OCI-LY7 (cell line): ENCODE measurements around the gene CLCN2. TPM values are rescaled to one million over a fixed set of nuclear protein-coding genes. Genes with fewer than 3 reads are reported as not detected.

Experiments used
- Bru-seq: library from RNA; stranded (reverse); fragments of 400-500 nt; gene quantifications from one replicate; lab custom pipeline; 2021; lab: Mats Ljungman, UMichigan
- BruChase-seq, 2 experiments: library from RNA; stranded (reverse); fragments of 400-500 nt; gene quantifications; one replicate each; lab custom pipeline; 2021; lab: Mats Ljungman, UMichigan
- BruUV-seq: library from RNA; stranded (reverse); fragments of 400-500 nt; replicated peaks from 2 replicates; lab custom pipeline; 2021; lab: Mats Ljungman, UMichigan
- CTCF ChIA-PET: fragments of 300-600 bp; sonication (Branson Sonifier 250); formaldehyde crosslinking; loops from one replicate; lab custom pipeline; 2022; ENCODE audit warnings: antibody characterized with exemption; ENCODE audit not compliant: unreplicated experiment; lab: Charles Lee
- POLR2A ChIA-PET: fragments of 300-600 bp; sonication (Branson Sonifier 250); formaldehyde crosslinking; loops from one replicate; lab custom pipeline; 2022; ENCODE audit warnings: antibody characterized with exemption; lab: Charles Lee
- DNase-seq: peaks from one replicate; pipeline ENCODE4 v3.0.0-alpha.2; 2015; ENCODE audit warnings: low spot score
- H2AFZ ChIP-seq: fragments of 200-600 bp; sonication (generic), shearing (Covaris generic); 2 replicates; pipeline ENCODE4 v1.6.1; 2014; ENCODE audit warnings: mild to moderate bottlenecking, antibody characterized with exemption, low read length, moderate library complexity
- H3K27ac ChIP-seq: fragments of 200-600 bp; sonication (generic); 2 replicates; pipeline ENCODE4 v1.5.1; 2014; ENCODE audit warnings: mixed run types, low read depth, mild to moderate bottlenecking, moderate library complexity, low read length, inconsistent platforms; ENCODE audit not compliant: poor library complexity, severe bottlenecking
- H3K36me3 ChIP-seq: fragments of 200-600 bp; sonication (generic); 2 replicates; pipeline ENCODE4 v1.6.1; 2014; ENCODE audit warnings: mild to moderate bottlenecking, antibody characterized with exemption, low read length, moderate library complexity, mixed read lengths; ENCODE audit not compliant: insufficient read depth
- H3K4me1 ChIP-seq: fragments of 200-600 bp; sonication (generic); 2 replicates; pipeline ENCODE4 v1.5.1; 2014; ENCODE audit warnings: mild to moderate bottlenecking, low read length; ENCODE audit not compliant: insufficient read depth, poor library complexity, severe bottlenecking
- H3K4me2 ChIP-seq: fragments of 200-600 bp; sonication (generic); 2 replicates; pipeline ENCODE4 v1.6.1; 2014; ENCODE audit warnings: mild to moderate bottlenecking, low read length
- H3K4me3 ChIP-seq: fragments of 200-600 bp; sonication (generic); 2 replicates; pipeline ENCODE4 v1.5.1; 2014; ENCODE audit warnings: mild to moderate bottlenecking, low read depth, low read length; ENCODE audit not compliant: poor library complexity, severe bottlenecking
- H3K79me2 ChIP-seq: fragments of 200-600 bp; sonication (generic); 2 replicates; pipeline ENCODE4 v1.6.1; 2016; ENCODE audit warnings: low read depth, mild to moderate bottlenecking, low read length, moderate library complexity, mixed read lengths; ENCODE audit not compliant: insufficient read depth
- H3K9me2 ChIP-seq: fragments of 200-600 bp; sonication (generic); 2 replicates; pipeline ENCODE4 v1.6.1; 2016; ENCODE audit warnings: mild to moderate bottlenecking, low read length, mixed read lengths; ENCODE audit not compliant: insufficient read depth
- H3K9me3 ChIP-seq: fragments of 200-600 bp; sonication (generic); 2 replicates; pipeline ENCODE4 v1.6.1; 2014; ENCODE audit warnings: mild to moderate bottlenecking, mixed run types, low read length, mixed read lengths
- H4K20me1 ChIP-seq: fragments of 200-600 bp; sonication (generic); 2 replicates; pipeline ENCODE4 v1.6.1; 2014; ENCODE audit warnings: mild to moderate bottlenecking, antibody characterized with exemption, low read length, moderate library complexity, mixed read lengths; ENCODE audit not compliant: insufficient read depth
- CTCF ChIP-seq: fragments of 200-600 bp; sonication (generic); conservative IDR thresholded peaks from 2 replicates; pipeline ENCODE4 v1.5.1; 2014; ENCODE audit warnings: mild to moderate bottlenecking, antibody characterized with exemption, low read length, moderate library complexity, mixed read lengths
- EZH2phosphoT487 ChIP-seq: fragments of 200-600 bp; sonication (generic); IDR thresholded peaks from 2 replicates; pipeline ENCODE4 v1.6.1; 2018; ENCODE audit warnings: low read depth, borderline replicate concordance, mild to moderate bottlenecking, mixed run types, antibody characterized with exemption, low read length, moderate library complexity, mixed read lengths
- intact Hi-C: fragments of 100-400 bp; cut with micrococcal nuclease; formaldehyde crosslinking; loops from one replicate; pipeline ENCODE4 v1.10.0; 2022; ENCODE audit not compliant: unreplicated experiment
- long read RNA-seq: library from polyadenylated mRNA; stranded (forward); transcript quantifications from one replicate; pipeline ENCODE4 v2.0.0, GENCODE V29; 2022
- total RNA-seq, 2 experiments: library from RNA; depleted of rRNA in 1 of 2; stranded (reverse); fragments of >200 nt in 1 of 2; shearing (Covaris generic) in 1 of 2; gene quantifications; 2 replicates each; pipeline ENCODE4 v1.2.3, GENCODE V29; 2014 to 2022

CLCN2 gene
- total RNA-seq (2014; rRNA removed; shearing (Covaris generic)) (4.2 and 8.5 TPM in 2 replicates), total RNA-seq (2022) (14.2 and 15.0 TPM in 2 replicates), Bru-seq, nascent RNA (percentile 46 among the genes with signal in this experiment), BruChase-seq, experiment 1, labeled RNA remaining after a 6-hour chase (percentile 56 among the genes with signal in this experiment), BruChase-seq, experiment 2, labeled RNA remaining after a 2-hour chase (percentile 53 among the genes with signal in this experiment)
- long read RNA-seq, partial matches to known transcripts = 0 of 7 reads
- long read RNA-seq, other reads (novel, unspliced or antisense) = 6 of 7 reads

DNA sequence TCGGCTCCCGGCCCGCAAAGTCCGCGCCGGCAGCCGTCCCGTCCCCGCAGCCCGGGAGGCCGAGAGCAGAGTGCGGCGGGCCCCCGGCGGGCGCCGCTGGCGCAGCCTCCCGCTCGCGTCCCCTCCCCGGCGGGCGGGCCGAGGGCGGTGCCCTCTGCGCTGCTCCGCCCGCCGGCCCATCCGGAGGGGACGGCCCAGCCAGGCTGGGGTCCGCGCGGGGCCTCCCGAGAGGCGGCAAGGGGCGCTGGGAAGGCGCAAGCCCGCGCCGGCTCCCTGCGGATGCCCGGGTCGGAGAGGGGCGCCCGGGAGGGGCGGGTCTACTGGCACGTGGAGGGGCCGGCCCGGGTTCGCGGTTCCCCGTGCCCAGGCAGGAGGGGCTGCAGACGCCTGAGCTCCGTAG is at the start of gene CLCN2, which contains the start of gene POLR2H:
CLCN2 (minus strand) TSS at position 74 of the 400 bp plus-strand sequence. CDS start 126 bp downstream, outside the sequence.
POLR2H (plus strand) TSS at position 179 of the 400 bp plus-strand sequence. CDS start 1,783 bp downstream, outside the sequence.
- ChIA-PET POLR2A (interaction anchor here (0.6 to 1.0 kb wide), 2 partner anchors 13 to 1226 kb away, joined by 3 to 7 read pairs; no protein-coding TSS in a partner anchor), CTCF (interaction anchor here (0.8 kb wide), 1 partner anchor 10 kb away, joined by 5 read pairs; no protein-coding TSS in a partner anchor)
- peak within 1 kb of the TSS; percentile 84 for H3K4me2 ChIP-seq
- intact Hi-C loops = loop anchor here (5.0 kb wide), 2 partner anchors 224 to 934 kb away; partner anchors contain the start of genes EIF2B5 and MCF2L2
- no peak for TF ChIP-seq EZH2phosphoT487
- TF ChIP-seq CTCF = no peak
- peak; percentile 75 for DNase-seq
- H3K79me2 ChIP-seq = peaks cover 19% of the 10 kb centered on the region; the same call in 1 of the 2 replicates
- H3K9me2 ChIP-seq = no peaks in the 10 kb centered on the region
- no peaks in the 10 kb centered on the region; the same call in 1 of the 2 replicates for H4K20me1 ChIP-seq
- H3K36me3 ChIP-seq = peaks cover 17% of the 10 kb centered on the region
- no TSS peak for BruUV-seq
- H3K4me3 ChIP-seq = peak within 1 kb of the TSS; percentile 97
- no peaks in the 10 kb centered on the region for H3K9me3 ChIP-seq
- H3K4me1 ChIP-seq = peaks cover 23% of the 10 kb centered on the region
- peak within 1 kb of the TSS; percentile 74; the same call in 1 of the 2 replicates for H2AFZ ChIP-seq
- peak within 1 kb of the TSS; percentile 54 for H3K27ac ChIP-seq

GRCh38 chr3:184409946-184410500 is 48.6 kb upstream of the CLCN2 start:
- intact Hi-C loops = no loop called here
- Histone ChIP-seq H3K79me2 (no peaks in the 10 kb centered on the region), H3K4me3 (no peak overlapping the region), H3K9me2 (no peaks in the 10 kb centered on the region), H2AFZ (no peak overlapping the region), H3K4me2 (no peak overlapping the region), H3K4me1 (no peaks in the 10 kb centered on the region), H3K36me3 (no peaks in the 10 kb centered on the region), H4K20me1 (no peaks in the 10 kb centered on the region), H3K9me3 (no peaks in the 10 kb centered on the region), H3K27ac (no peak overlapping the region)
- TF ChIP-seq CTCF (no peak), EZH2phosphoT487 (no peak)
- ChIA-PET POLR2A (interaction anchor here (0.6 kb wide), 1 partner anchor 62 kb away, joined by 4 read pairs; no protein-coding TSS in a partner anchor), CTCF (no interaction called here)
- no TSS peak for BruUV-seq
- no peak for DNase-seq
